Fibroblast of lung (primary cell): ENCODE data around the gene NCOA7.

ENCODE experiments used
- CTCF ChIP-seq, 2 donors: IDR thresholded peaks in 1 of 2; conservative IDR thresholded peaks in 1 of 2; 1 replicate in 1 of 2; 2 replicates in 1 of 2; pipeline ENCODE4 v1.5.1; 2011 to 2012; ENCODE audit warnings: low read length in 2 of 2, control low read depth in 1 of 2, inconsistent platforms in 1 of 2, low read depth in 1 of 2, mild to moderate bottlenecking in 1 of 2
- EZH2 ChIP-seq: IDR thresholded peaks from 2 replicates; pipeline ENCODE4 v1.5.1; 2012; ENCODE audit warnings: low read length, control low read depth, mild to moderate bottlenecking; ENCODE audit errors: missing control alignments

GRCh38 chr6:125787791-125788190 lies 3.0 kb upstream of the NCOA7 start:
- TF ChIP-seq CTCF (conservative IDR thresholded peaks at IDR 0.05 in 1 of 2, IDR thresholded peaks at IDR 0.05 in 1 of 2; ENCODE audit: low read depth in 1 of 2, low read length in 2 of 2) (peak in 1 of 2 donors; percentile 30), EZH2 (no peak)
